C4-2B (cell line): ENCODE data around the gene ADAMTSL1.

Experiments
- H3K27ac ChIP-seq: fragments of 450-650 bp; 2 replicates; pipeline ENCODE4 v1.5.1; 2017
- CTCF ChIP-seq: fragments of 450-650 bp; conservative IDR thresholded peaks from 2 replicates; pipeline ENCODE4 v1.5.1; 2017; ENCODE audit warnings: mild to moderate bottlenecking
- ZFX ChIP-seq: fragments of 450-650 bp; IDR thresholded peaks from 2 replicates; pipeline ENCODE4 v1.6.1; 2017

Gene ADAMTSL1

GRCh38 chr9:18721995-18722310 is 248.0 kb downstream of the ADAMTSL1 start:
- TF ChIP-seq CTCF (no peak), ZFX (no peak)
- no peak overlapping the region for H3K27ac ChIP-seq

- no peak for TF ChIP-seq ZFX
- no peak for TF ChIP-seq CTCF
- H3K27ac ChIP-seq: no peak overlapping the region
Measured at GRCh38 chr9:18722882-18723281, 248.9 kb downstream of the ADAMTSL1 start.

GRCh38 chr9:18723366-18723765 is 249.4 kb downstream of the ADAMTSL1 start:
- no peak overlapping the region for H3K27ac ChIP-seq
- TF ChIP-seq CTCF (no peak), ZFX (no peak)

- TF ChIP-seq ZFX (no peak), CTCF (no peak)
- H3K27ac ChIP-seq: no peak overlapping the region
Measured at GRCh38 chr9:18726546-18726945, 252.6 kb downstream of the ADAMTSL1 start.

- TF ChIP-seq ZFX: no peak
- TF ChIP-seq CTCF: no peak
- H3K27ac ChIP-seq: no peak overlapping the region
Measured at GRCh38 chr9:18727904-18728303, 254.0 kb downstream of the ADAMTSL1 start.

GRCh38 chr9:18728642-18729041 is 254.7 kb downstream of the ADAMTSL1 start:
- TF ChIP-seq CTCF (no peak), ZFX (no peak)
- no peak overlapping the region for H3K27ac ChIP-seq

- TF ChIP-seq CTCF (no peak), ZFX (no peak)
- H3K27ac ChIP-seq: no peak overlapping the region
Measured at GRCh38 chr9:18730241-18730640, 256.3 kb downstream of the ADAMTSL1 start.
